T-helper 2 cell treated with Interferon-gamma antibody and Interleukin-4, amounts not matched to agents 5 μg/mL and 100 μg/mL, for 36 hours (primary cell): Measurements from ENCODE around the gene APOC4.
A peak's percentile ranks its signal among the peaks of the same experiment; 100 is the strongest.

ENCODE experiments used
- DNase-seq: peaks from one replicate; pipeline ENCODE4 v3.0.0; 2021; ENCODE audit warnings: low spot score
- H3K27ac Mint-ChIP-seq: one replicate; pipeline ENCODE4 v1.8.0; 2021; ENCODE audit warnings: mild to moderate bottlenecking, mixed read lengths
- H3K27me3 Mint-ChIP-seq: one replicate; pipeline ENCODE4 v1.8.0; 2021; ENCODE audit warnings: low read depth, mixed read lengths
- H3K36me3 Mint-ChIP-seq: one replicate; pipeline ENCODE4 v1.8.0; 2021; ENCODE audit warnings: low read depth, mixed read lengths
- H3K4me1 Mint-ChIP-seq: one replicate; pipeline ENCODE4 v1.8.0; 2021; ENCODE audit warnings: low read depth, mixed read lengths
- H3K4me3 Mint-ChIP-seq: one replicate; pipeline ENCODE4 v1.8.0; 2022; ENCODE audit warnings: mild to moderate bottlenecking, moderate library complexity, mixed read lengths
- H3K9me3 Mint-ChIP-seq: one replicate; pipeline ENCODE4 v1.8.0; 2021; ENCODE audit warnings: mixed read lengths

Gene APOC4

GRCh38 chr19:44942067-44942571, at the start of gene APOC4:
Gene APOC4, plus strand, starts transcription at chr19:44942237. Its CDS starts 41 bp downstream, at chr19:44942278.
- DNase-seq, result no peak
- no peak within 1 kb of the TSS for H3K27ac Mint-ChIP-seq
- H3K4me3 Mint-ChIP-seq, result no peak within 1 kb of the TSS
- H3K4me1 Mint-ChIP-seq, result no peaks in the 10 kb centered on the region
- no peaks in the 10 kb centered on the region for H3K27me3 Mint-ChIP-seq
- H3K9me3 Mint-ChIP-seq, result no peaks in the 10 kb centered on the region
- H3K36me3 Mint-ChIP-seq, result no peaks in the 10 kb centered on the region

- Mint-ChIP-seq H3K4me1 (peaks cover 17% of the 10 kb centered on the region), H3K36me3 (peaks cover 45% of the 10 kb centered on the region), H3K9me3 (peaks cover 3% of the 10 kb centered on the region), H3K4me3 (peak overlapping the region; percentile 95), H3K27me3 (no peaks in the 10 kb centered on the region), H3K27ac (peak overlapping the region; percentile 56)
- DNase-seq, result no peak
These were observed 49.1 kb upstream of the APOC4 start for GRCh38 chr19:44892932-44893331.

DNA sequence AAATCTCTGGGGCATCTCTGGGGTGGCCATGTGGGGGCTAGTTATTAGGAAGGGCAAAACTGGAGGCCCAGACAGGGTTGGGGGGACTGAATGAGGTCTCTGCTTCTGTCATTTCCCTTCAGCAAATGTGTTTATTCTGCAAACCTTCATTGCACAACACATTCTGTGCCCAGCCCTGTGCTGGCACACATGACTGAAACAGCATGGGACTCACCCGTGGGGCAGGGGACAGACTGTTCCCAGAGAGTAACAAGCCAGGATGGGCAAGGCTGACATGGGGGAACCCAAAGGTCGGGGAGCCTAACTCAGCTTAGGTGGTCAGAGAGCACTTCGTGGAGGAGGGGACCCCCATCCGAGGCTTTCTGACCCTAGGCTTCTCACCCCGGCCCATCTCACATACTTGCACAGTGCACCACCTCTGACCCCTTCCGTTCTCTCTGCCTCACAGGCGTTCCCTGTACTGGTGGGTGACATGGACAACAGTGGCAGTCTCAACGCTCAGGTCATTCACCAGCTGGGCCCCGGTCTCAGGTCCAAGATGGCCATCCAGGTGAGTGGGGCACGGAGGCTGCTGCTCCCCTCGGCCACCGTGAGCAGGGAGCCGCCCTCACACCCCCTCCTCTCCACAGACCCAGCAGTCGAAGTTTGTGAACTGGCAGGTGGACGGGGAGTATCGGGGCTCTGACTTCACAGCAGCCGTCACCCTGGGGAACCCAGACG, 48.5 kb upstream of the APOC4 start:
- no peak for DNase-seq
- Mint-ChIP-seq H3K27ac (no peak overlapping the region), H3K36me3 (peaks cover 50% of the 10 kb centered on the region), H3K4me3 (peak overlapping the region; percentile 95), H3K27me3 (no peaks in the 10 kb centered on the region), H3K9me3 (peaks cover 3% of the 10 kb centered on the region), H3K4me1 (peaks cover 17% of the 10 kb centered on the region)

DNA sequence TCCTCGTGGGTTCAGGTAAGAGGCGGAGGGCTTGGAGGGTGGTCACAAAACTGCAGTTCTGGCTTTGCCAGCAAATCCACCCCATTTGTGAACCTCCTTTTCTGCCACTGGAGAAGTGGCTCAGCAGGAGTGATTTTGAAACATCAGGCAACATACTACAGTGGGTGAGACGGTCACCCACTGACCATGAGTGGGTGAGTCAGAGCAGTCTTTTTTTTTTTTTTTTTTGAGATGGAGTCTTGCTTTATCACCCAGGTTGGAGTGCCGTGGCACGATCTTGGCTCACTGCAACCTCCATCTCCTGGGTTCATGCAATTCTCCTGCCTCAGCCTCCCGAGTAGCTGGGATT, 48.0 kb upstream of the APOC4 start:
- Mint-ChIP-seq H3K4me1 (peaks cover 17% of the 10 kb centered on the region), H3K27me3 (no peaks in the 10 kb centered on the region), H3K27ac (no peak overlapping the region), H3K36me3 (peaks cover 50% of the 10 kb centered on the region), H3K9me3 (peaks cover 2% of the 10 kb centered on the region), H3K4me3 (no peak overlapping the region)
- no peak for DNase-seq

DNA sequence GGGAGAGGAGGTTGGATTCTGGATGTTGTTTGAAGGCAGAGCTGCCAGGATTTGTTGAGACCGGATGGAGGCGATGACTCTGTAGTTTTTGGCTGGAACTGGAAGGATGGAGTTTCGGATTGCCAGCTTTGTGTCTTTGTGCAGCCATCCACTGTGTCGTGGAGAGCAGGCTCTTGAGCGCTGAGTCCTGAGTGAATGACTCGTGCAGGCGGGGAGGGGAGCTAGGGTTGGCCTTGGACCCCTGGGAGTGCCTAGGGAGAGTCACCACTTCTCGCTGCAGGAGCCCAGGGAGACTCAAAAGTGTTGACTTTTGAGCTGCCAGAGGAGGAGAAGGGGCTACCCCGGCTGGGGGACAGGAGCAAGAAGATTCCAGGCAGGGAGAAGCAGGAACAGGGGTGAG, 47.1 kb upstream of the APOC4 start:
- Mint-ChIP-seq H3K4me1 (peaks cover 15% of the 10 kb centered on the region), H3K36me3 (peaks cover 52% of the 10 kb centered on the region), H3K9me3 (no peaks in the 10 kb centered on the region), H3K27me3 (no peaks in the 10 kb centered on the region), H3K27ac (no peak overlapping the region), H3K4me3 (no peak overlapping the region)
- no peak for DNase-seq

DNA sequence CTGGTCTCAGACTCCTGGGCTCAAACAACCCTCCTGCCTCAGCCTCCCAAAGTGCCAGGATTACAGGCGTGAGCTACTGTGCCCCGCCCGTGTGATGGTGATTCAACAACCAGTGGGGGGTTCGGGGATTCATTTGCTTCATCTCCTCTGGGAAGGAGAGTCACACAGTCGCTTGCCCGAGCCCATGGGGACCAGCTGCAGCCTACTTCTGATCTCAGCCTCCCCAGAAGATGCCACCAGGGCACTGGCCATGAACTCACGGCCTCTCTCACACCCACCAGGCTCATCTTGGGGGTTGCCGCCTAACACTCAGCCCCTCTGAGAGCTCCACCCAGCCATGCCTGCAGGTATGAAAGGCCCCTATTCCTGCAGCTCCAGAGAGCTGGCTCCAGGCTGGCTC, 44.2 kb upstream of the APOC4 start:
- H3K36me3 Mint-ChIP-seq, result peaks cover 51% of the 10 kb centered on the region
- H3K9me3 Mint-ChIP-seq, result no peaks in the 10 kb centered on the region

GRCh38 chr19:44900328-44901244, 41.5 kb upstream of the APOC4 start:
- H3K27ac Mint-ChIP-seq, result no peak overlapping the region

More for the DNA sequence above, 44.2 kb upstream of the APOC4 start:
- Mint-ChIP-seq H3K4me1 (peaks cover under 1% of the 10 kb centered on the region), H3K27me3 (no peaks in the 10 kb centered on the region), H3K4me3 (no peak overlapping the region), H3K27ac (no peak overlapping the region)
- no peak for DNase-seq

DNA sequence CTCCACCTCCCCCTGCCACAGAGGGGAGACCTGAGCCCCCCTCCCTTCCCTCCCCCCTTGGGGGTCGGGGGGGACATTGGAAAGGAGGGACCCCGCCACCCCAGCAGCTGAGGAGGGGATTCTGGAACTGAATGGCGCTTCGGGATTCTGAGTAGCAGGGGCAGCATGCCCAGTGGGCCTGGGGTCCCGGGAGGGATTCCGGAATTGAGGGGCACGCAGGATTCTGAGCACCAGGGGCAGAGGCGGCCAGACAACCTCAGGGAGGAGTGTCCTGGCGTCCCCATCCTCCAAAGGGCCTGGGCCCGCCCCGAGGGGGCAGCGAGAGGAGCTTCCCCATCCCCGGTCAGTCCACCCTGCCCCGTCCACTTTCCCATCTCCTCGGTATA, 38.8 kb upstream of the APOC4 start:
- peaks cover 7% of the 10 kb centered on the region for H3K4me1 Mint-ChIP-seq
- no peaks in the 10 kb centered on the region for H3K9me3 Mint-ChIP-seq
- H3K27ac Mint-ChIP-seq, result no peak overlapping the region
- H3K27me3 Mint-ChIP-seq, result peaks cover 13% of the 10 kb centered on the region
- H3K36me3 Mint-ChIP-seq, result peaks cover 16% of the 10 kb centered on the region
- no peak for DNase-seq
- no peak overlapping the region for H3K4me3 Mint-ChIP-seq

More at GRCh38 chr19:44900328-44901244, 41.5 kb upstream of the APOC4 start:
- H3K9me3 Mint-ChIP-seq, result no peaks in the 10 kb centered on the region
- H3K36me3 Mint-ChIP-seq, result peaks cover 33% of the 10 kb centered on the region
- no peak overlapping the region for H3K4me3 Mint-ChIP-seq
- H3K4me1 Mint-ChIP-seq, result peaks cover 2% of the 10 kb centered on the region
- H3K27me3 Mint-ChIP-seq, result peaks cover under 1% of the 10 kb centered on the region
- DNase-seq, result no peak

- no peak overlapping the region for H3K27ac Mint-ChIP-seq
- no peak overlapping the region for H3K4me3 Mint-ChIP-seq
- DNase-seq, result peak; percentile 60
- H3K9me3 Mint-ChIP-seq, result no peaks in the 10 kb centered on the region
- H3K4me1 Mint-ChIP-seq, result peaks cover 7% of the 10 kb centered on the region
- H3K27me3 Mint-ChIP-seq, result peaks cover 13% of the 10 kb centered on the region
- peaks cover 15% of the 10 kb centered on the region for H3K36me3 Mint-ChIP-seq
These were observed 38.2 kb upstream of the APOC4 start for GRCh38 chr19:44903602-44904425.

- H3K27ac Mint-ChIP-seq, result no peak overlapping the region
- peaks cover 13% of the 10 kb centered on the region for H3K27me3 Mint-ChIP-seq
- no peak for DNase-seq
- H3K4me1 Mint-ChIP-seq, result peaks cover 7% of the 10 kb centered on the region
- H3K9me3 Mint-ChIP-seq, result no peaks in the 10 kb centered on the region
- H3K36me3 Mint-ChIP-seq, result peaks cover 15% of the 10 kb centered on the region
- no peak overlapping the region for H3K4me3 Mint-ChIP-seq
These were observed 37.5 kb upstream of the APOC4 start for GRCh38 chr19:44904426-44904994.

GRCh38 chr19:44905437-44906160, 36.4 kb upstream of the APOC4 start, which contains the start of gene APOE:
Gene APOE, plus strand, starts transcription at chr19:44905796. Its CDS starts 829 bp downstream, at chr19:44906625.
- no peaks in the 10 kb centered on the region for H3K9me3 Mint-ChIP-seq
- peak within 1 kb of the TSS; percentile 46 for H3K4me3 Mint-ChIP-seq
- H3K27me3 Mint-ChIP-seq, result peaks cover 13% of the 10 kb centered on the region

DNA sequence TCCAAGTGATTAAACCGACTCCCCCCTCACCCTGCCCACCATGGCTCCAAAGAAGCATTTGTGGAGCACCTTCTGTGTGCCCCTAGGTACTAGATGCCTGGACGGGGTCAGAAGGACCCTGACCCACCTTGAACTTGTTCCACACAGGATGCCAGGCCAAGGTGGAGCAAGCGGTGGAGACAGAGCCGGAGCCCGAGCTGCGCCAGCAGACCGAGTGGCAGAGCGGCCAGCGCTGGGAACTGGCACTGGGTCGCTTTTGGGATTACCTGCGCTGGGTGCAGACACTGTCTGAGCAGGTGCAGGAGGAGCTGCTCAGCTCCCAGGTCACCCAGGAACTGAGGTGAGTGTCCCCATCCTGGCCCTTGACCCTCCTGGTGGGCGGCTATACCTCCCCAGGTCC, 34.4 kb upstream of the APOC4 start:
- Mint-ChIP-seq H3K36me3 (peaks cover 5% of the 10 kb centered on the region), H3K4me1 (peaks cover 9% of the 10 kb centered on the region), H3K9me3 (no peaks in the 10 kb centered on the region), H3K4me3 (no peak overlapping the region), H3K27ac (no peak overlapping the region), H3K27me3 (peaks cover 20% of the 10 kb centered on the region)
- DNase-seq, result no peak

More at GRCh38 chr19:44905437-44906160, 36.4 kb upstream of the APOC4 start, which contains the start of gene APOE:
- H3K27ac Mint-ChIP-seq, result no peak within 1 kb of the TSS
- H3K4me1 Mint-ChIP-seq, result peaks cover 9% of the 10 kb centered on the region
- no peak for DNase-seq
- peaks cover 7% of the 10 kb centered on the region for H3K36me3 Mint-ChIP-seq
